Osteocyte (in vitro differentiated cells): ENCODE data around the gene C4orf50. TPM values are rescaled to one million over a fixed set of nuclear protein-coding genes. Genes with fewer than 3 reads are reported as not detected.

ENCODE experiments used
- DNase-seq: peaks from one replicate; pipeline ENCODE4 v3.0.0; 2021; ENCODE audit warnings: mixed read lengths; ENCODE audit not compliant: unreplicated experiment; ENCODE audit errors: extremely low spot score
- H3K27ac Mint-ChIP-seq: one replicate; pipeline ENCODE4 v1.8.0; 2021; ENCODE audit warnings: mild to moderate bottlenecking, mixed read lengths; ENCODE audit not compliant: unreplicated experiment
- H3K27me3 Mint-ChIP-seq: one replicate; pipeline ENCODE4 v1.8.0; 2021; ENCODE audit warnings: mixed read lengths; ENCODE audit not compliant: unreplicated experiment
- H3K36me3 Mint-ChIP-seq: one replicate; pipeline ENCODE4 v1.8.0; 2021; ENCODE audit warnings: mixed read lengths; ENCODE audit not compliant: unreplicated experiment
- H3K4me1 Mint-ChIP-seq: one replicate; pipeline ENCODE4 v1.8.0; 2021; ENCODE audit warnings: mixed read lengths; ENCODE audit not compliant: unreplicated experiment
- H3K4me3 Mint-ChIP-seq: one replicate; pipeline ENCODE4 v1.8.0; 2021; ENCODE audit warnings: mild to moderate bottlenecking, moderate library complexity, mixed read lengths; ENCODE audit not compliant: unreplicated experiment
- H3K9me3 Mint-ChIP-seq: one replicate; pipeline ENCODE4 v1.8.0; 2021; ENCODE audit warnings: mixed read lengths; ENCODE audit not compliant: unreplicated experiment
- total RNA-seq: library from RNA; stranded (reverse); gene quantifications from 2 replicates; pipeline ENCODE4 v1.2.1, GENCODE V29; 2021
- TF ChIP-seq, protein P1 (sequence below): fragments of 200-600 bp; sonication (generic); IDR thresholded peaks from 2 replicates; pipeline ENCODE4 v1.5.0; 2021; ENCODE audit warnings: antibody characterized with exemption, mild to moderate bottlenecking, moderate library complexity

C4orf50 gene
- total RNA-seq, 1 donor from 2014 or later = not detected

DNA sequence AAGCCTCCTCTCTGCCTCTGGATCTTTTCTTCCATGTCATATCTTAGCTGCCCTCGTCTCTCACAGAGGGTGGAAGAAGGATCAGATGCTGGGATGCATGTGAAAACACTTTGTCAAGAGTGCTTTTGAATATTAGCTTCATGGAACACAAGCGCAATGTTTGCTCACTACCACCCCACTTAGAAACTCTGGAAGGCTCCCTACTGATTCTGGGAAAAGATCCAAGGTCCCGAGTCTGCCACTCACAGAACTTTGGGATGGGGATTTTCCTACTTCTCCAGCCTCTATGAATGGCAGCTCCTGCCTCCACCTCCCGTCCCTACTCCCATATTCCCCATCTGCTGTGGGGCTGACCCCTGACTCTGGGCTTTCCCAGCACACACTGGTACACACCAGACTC, 85.1 kb downstream of the C4orf50 start:
- no peaks in the 10 kb centered on the region for H3K9me3 Mint-ChIP-seq
- peaks cover 70% of the 10 kb centered on the region for H3K27me3 Mint-ChIP-seq

DNA sequence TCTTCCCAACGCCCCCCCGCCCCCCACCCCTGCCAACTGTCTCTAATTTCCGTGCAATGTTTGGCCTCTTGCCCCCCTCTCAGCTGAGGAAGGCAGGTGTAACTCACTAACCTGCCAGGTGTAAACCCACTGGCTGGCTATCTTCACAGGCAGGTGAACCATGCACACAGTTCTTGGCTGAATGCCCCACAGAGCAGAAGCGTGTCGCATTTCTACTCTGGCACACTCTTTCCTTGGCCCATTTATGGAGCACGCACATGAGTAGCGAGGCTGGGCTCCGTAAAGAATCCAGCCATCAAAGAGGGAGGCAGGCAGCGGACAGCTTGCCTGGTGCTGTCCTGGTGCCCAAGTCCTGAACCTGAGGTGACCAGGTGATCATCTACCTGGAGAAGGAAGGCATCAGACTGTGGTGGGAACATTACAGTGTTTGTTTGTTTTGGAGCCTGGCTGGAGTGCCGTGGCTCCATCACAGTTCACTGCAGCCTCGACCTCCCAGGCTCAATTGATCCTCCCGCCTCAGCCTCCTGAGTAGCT, 86.1 kb downstream of the C4orf50 start:
- H3K27ac Mint-ChIP-seq = no peak overlapping the region
- H3K36me3 Mint-ChIP-seq = no peaks in the 10 kb centered on the region
- no peaks in the 10 kb centered on the region for H3K9me3 Mint-ChIP-seq
- peaks cover 72% of the 10 kb centered on the region for H3K27me3 Mint-ChIP-seq
- TF ChIP-seq, protein P1, sequence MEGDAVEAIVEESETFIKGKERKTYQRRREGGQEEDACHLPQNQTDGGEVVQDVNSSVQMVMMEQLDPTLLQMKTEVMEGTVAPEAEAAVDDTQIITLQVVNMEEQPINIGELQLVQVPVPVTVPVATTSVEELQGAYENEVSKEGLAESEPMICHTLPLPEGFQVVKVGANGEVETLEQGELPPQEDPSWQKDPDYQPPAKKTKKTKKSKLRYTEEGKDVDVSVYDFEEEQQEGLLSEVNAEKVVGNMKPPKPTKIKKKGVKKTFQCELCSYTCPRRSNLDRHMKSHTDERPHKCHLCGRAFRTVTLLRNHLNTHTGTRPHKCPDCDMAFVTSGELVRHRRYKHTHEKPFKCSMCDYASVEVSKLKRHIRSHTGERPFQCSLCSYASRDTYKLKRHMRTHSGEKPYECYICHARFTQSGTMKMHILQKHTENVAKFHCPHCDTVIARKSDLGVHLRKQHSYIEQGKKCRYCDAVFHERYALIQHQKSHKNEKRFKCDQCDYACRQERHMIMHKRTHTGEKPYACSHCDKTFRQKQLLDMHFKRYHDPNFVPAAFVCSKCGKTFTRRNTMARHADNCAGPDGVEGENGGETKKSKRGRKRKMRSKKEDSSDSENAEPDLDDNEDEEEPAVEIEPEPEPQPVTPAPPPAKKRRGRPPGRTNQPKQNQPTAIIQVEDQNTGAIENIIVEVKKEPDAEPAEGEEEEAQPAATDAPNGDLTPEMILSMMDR = no peak
- no peak for DNase-seq
- no peak overlapping the region for H3K4me3 Mint-ChIP-seq
- peaks cover 6% of the 10 kb centered on the region for H3K4me1 Mint-ChIP-seq

More for the DNA sequence above, 85.1 kb downstream of the C4orf50 start:
- Mint-ChIP-seq H3K4me1 (peaks cover 6% of the 10 kb centered on the region), H3K36me3 (no peaks in the 10 kb centered on the region), H3K27ac (no peak overlapping the region), H3K4me3 (no peak overlapping the region)
- TF ChIP-seq, protein P1 = no peak
- DNase-seq = no peak

DNA sequence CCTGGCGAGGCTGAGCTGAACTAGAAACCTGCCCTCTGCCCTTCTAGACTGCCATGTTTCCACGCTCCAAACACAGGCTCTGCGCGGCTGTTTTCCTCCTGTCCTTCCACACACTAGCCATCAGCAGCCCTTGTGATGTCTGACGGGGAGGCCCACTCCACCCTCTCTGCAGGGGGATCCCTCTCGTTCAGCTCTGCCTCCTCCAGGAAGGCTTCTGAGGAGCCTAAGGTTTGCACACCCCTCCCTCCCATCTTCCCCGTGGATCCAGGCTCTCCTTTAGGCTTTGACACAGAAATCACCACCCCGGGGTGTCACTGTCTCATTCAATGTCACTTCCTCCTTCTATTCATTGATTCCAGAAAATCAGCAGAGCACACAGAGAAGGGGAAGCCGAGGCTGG, 86.7 kb downstream of the C4orf50 start:
- TF ChIP-seq, protein P1 = no peak
- DNase-seq = no peak
- Mint-ChIP-seq H3K27me3 (peaks cover 75% of the 10 kb centered on the region), H3K9me3 (no peaks in the 10 kb centered on the region), H3K4me3 (no peak overlapping the region), H3K27ac (no peak overlapping the region), H3K4me1 (peaks cover 6% of the 10 kb centered on the region), H3K36me3 (no peaks in the 10 kb centered on the region)

DNA sequence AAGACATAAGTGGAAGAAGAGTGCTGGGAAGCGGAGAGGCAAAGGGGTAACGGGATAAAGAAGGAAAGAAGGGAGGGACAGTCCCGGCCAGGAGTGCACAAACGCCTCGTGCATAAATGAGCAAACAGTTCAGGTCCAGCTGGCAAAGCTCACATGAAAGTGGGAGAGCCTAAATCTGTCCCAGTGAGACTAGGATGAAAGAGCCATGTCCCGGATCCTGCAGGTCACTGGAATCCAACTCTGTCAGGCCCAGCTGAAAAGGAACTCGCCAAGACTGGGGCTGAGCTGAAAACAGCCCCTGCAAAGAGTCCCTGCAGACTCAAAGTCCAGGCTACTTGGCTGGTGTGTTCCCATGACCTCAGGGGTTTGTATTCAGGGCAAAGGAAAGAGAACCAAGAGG, 87.4 kb downstream of the C4orf50 start:
- H3K27ac Mint-ChIP-seq = no peak overlapping the region
- no peaks in the 10 kb centered on the region for H3K36me3 Mint-ChIP-seq
- peaks cover 6% of the 10 kb centered on the region for H3K4me1 Mint-ChIP-seq
- TF ChIP-seq, protein P1 = no peak
- no peak overlapping the region for H3K4me3 Mint-ChIP-seq
- no peak for DNase-seq
- no peaks in the 10 kb centered on the region for H3K9me3 Mint-ChIP-seq
- peaks cover 73% of the 10 kb centered on the region for H3K27me3 Mint-ChIP-seq

DNA sequence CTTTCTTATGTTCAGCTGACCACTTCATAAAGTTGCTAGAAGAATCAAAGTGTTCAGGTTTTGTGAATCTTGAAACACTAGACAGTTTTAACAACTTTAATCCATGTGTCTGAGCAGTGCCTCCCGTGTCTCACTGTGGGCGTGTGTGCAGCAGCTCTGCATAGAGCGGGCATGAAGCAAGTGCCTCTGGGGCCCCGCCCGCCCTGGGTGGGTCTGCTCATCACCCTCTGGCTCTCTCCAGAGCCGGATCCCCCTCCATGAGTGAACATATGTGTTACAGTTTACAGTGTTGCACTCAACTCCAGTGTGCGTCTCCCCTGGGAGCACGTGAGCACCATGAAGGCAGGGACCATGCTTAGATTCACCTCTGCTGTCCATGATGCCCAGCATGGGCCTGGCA, 87.8 kb downstream of the C4orf50 start:
- H3K27me3 Mint-ChIP-seq = peaks cover 76% of the 10 kb centered on the region
- H3K27ac Mint-ChIP-seq = no peak overlapping the region

More for the DNA sequence above, 87.8 kb downstream of the C4orf50 start:
- TF ChIP-seq, protein P1 = no peak
- Mint-ChIP-seq H3K4me3 (no peak overlapping the region), H3K36me3 (no peaks in the 10 kb centered on the region), H3K4me1 (peaks cover 6% of the 10 kb centered on the region), H3K9me3 (no peaks in the 10 kb centered on the region)
- DNase-seq = no peak
